AG08396 (cell line): ENCODE results near the gene PDE4B.

ENCODE experiments used
- DNase-seq: peaks from one replicate; pipeline ENCODE4 v3.0.0; 2012; ENCODE audit warnings: low spot score, mixed read lengths

The PDE4B gene

DNA sequence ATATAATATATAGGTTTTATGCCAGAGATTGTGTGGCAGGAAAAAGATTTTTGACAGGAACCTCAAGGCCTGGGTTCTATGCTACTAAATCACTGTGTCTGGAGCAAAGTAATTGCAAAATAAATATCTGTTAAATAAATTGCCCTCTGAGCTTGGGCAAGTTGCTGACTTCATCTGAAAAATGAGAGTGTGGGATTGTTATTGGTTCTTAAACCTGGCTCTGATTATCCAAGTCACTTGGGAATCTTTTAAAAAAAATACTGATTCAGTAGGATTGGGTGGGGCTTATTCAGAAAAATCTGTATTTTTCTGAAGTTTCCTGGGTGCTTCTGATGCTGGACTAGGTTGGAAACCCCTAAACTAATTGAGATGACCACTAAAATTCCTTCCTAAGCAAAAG is 567.1 kb downstream of the PDE4B start:
- no peak for DNase-seq

DNA sequence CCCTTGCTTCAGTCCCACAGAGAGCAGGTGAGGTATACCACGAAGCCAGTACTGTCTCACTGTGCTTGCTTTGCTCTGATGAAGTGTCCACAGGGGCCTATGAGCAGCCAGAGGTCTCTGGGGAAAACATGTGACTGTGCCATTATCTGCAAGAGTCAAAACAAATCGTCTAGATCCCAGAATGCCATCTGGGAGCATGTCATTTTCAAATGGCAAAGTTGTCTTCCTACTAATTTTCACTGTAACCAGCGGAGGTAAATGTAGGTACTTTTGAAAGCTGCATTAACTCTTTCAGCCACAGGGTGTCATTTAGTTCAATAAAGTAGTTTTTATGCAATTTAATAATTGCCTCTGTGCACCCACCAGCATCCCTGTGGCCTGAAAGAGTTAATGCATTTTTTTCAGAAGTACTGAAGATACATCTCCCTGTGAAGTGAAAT is 567.6 kb downstream of the PDE4B start:
- DNase-seq, result no peak

DNA sequence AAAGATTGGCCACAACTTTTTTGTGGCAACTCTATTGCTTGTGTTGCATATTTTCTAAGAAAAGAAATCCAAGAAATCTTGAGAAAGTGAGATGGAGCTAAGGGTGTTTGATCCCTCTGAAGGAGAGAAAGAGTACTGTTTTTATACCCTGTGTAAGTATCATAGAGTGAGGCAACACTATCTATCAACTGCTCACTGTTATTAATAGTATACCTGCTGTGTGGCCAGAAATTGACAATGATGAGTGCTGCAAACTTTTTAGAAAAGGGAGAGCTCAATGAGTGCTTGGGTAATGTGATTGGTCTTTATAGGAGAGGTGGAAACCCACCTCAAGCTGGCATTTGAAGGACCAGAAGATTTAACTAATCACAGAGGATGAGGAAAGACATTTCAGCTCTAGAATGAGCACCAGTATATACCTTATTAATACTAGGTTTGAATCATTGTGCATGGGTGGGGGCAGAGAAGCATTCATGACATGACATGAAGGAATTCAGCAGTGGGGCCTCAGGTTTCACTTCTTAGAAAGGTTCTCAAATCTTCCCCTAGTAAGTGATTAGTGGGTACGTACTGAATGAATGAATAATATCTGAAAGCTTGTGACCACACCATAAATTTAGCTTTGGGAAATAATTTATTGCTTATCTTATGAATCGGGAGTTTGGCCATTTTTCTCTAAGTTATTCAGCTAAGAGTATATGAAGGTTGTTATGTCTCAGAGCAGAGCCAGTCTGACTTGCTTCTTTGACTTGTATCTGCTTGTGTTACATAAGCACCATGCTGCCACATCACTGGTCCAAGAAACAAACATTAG is 572.1 kb downstream of the PDE4B start:
- no peak for DNase-seq

DNA sequence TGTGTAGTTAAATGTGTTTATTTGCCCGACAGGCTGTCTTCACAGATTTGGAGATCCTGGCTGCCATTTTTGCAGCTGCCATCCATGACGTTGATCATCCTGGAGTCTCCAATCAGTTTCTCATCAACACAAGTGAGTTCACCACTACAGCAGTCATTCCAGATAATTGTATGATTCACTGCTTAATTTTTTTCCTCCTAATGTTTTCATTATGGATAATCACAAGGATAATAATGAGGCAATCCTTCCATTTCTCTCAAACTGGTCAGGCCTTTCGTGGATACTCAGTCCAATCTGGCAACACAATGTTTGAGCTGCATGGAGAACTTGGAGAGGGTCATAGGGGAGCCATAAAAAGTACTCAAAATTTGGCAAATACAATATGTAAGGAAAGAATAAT is 572.9 kb downstream of the PDE4B start:
- DNase-seq, result no peak

DNA sequence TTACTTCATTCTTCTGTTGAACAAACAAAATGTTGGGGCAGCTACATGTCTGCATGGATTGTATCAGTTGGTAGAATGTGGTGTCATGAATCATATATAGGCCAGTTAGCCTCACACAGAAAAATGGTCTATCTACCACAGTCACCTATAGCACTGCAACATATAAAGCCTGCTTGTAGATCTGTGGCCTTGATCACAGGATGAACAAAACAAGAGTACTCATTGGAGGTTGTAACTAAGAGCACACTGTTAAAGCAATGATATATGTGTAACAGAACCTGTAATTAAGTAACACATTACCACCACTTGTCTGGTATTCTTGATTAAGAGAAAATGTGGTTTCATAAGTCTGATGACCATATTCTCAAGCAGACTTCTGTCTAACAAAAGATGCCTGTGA is 573.9 kb downstream of the PDE4B start:
- no peak for DNase-seq

DNA sequence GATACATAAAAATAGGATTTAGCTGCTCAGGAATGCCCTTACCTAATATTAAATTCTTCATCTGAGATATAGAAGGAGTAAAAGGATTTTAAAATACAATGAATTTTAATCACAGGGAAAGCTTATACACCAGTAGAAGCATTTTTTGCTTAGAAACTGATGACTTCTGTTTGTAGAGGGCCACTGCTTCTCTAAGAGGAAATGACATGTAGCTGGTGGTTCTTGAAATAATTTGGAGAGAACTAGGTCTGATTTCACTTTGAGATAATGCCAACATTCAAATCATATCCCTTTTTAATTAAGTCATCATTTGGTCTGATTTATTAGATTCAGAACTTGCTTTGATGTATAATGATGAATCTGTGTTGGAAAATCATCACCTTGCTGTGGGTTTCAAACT is 574.7 kb downstream of the PDE4B start:
- no peak for DNase-seq

DNA sequence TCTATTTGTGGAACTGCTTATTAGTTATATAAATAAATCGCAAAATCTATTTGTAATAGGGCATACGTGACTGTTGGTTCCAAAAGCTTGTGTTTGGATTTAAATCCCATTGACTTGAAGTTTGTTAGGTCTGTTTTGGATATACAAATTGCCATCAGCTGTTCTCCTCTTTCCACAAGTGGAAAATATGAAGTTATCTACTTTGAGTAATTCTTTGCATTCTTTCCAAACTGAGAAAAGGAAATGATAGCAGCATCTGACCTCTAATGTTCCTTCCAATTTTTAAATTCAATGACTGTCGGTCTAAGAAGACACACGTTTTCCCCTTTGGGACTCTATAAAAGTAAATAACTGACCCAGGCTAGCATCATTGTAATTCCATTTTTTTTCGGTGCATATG is 575.6 kb downstream of the PDE4B start:
- no peak for DNase-seq

DNA sequence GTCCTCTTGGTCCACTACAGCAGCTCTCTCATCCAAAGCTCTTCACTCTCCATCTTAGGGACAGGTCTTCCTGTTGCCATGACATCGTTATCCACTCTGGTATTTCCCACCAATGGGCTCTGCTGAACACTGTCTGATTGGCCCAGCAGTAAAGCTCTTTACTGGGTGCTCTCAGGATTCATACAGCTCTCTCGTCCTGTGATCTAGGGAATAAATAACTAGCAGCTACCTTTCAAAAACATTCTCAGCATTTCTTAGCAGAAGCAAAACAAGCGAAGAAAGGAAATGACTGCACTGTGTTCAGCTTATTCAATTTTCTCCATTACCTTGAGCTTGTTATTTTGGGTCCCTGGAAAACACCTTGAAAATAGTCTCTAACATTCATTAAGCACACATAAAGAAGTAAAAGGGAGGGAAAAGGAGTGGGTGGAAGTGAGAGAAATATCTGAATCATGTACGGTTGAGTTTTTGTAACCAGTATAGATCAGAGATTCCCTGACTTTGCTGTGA is 577.8 kb downstream of the PDE4B start:
- no peak for DNase-seq

DNA sequence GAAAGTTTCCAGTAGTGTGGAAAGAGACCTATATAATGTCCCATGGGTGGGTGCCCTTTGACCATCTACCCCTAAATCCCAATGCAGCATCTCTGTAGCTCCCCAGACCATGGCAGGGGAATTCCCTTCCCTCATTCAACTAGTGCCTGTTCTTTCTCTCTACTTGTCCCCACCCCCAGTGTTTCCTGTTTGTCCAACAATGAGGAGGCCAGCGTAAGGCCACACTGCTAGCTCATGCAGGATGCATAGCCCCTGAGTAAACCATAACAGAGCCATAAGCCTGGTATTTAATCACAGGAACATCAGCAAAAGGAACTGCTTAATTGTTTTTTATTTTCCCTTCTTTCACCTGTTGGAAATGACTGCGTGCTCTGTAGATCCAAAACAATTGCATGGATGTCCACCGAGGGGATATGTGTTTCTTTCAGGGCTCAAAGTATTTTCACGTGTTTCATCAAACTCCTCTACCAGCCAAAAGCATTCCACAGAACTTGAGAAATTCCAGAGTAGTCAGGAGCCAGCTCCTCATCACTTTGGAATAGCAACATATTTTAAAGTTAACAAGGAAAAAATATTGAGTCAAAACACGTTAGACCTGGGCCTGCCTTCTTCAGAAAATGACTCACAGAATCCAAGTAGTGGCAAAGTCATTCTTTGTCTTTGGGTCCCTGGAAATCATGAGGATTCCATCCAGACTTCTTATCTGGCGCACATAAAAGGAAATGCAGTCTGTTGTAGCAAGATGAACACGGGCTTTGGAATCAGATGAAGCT is 578.7 kb downstream of the PDE4B start:
- peak; percentile 35 for DNase-seq

DNA sequence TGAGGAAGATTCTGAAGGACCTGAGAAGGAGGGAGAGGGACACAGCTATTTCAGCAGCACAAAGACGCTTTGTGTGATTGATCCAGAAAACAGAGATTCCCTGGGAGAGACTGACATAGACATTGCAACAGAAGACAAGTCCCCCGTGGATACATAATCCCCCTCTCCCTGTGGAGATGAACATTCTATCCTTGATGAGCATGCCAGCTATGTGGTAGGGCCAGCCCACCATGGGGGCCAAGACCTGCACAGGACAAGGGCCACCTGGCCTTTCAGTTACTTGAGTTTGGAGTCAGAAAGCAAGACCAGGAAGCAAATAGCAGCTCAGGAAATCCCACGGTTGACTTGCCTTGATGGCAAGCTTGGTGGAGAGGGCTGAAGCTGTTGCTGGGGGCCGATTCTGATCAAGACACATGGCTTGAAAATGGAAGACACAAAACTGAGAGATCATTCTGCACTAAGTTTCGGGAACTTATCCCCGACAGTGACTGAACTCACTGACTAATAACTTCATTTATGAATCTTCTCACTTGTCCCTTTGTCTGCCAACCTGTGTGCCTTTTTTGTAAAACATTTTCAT is 579.9 kb downstream of the PDE4B start:
- no peak for DNase-seq

DNA sequence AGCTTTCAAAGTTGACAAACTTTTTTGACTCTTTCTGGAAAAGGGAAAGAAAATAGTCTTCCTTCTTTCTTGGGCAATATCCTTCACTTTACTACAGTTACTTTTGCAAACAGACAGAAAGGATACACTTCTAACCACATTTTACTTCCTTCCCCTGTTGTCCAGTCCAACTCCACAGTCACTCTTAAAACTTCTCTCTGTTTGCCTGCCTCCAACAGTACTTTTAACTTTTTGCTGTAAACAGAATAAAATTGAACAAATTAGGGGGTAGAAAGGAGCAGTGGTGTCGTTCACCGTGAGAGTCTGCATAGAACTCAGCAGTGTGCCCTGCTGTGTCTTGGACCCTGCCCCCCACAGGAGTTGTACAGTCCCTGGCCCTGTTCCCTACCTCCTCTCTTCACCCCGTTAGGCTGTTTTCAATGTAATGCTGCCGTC is 580.5 kb downstream of the PDE4B start:
- no peak for DNase-seq

DNA sequence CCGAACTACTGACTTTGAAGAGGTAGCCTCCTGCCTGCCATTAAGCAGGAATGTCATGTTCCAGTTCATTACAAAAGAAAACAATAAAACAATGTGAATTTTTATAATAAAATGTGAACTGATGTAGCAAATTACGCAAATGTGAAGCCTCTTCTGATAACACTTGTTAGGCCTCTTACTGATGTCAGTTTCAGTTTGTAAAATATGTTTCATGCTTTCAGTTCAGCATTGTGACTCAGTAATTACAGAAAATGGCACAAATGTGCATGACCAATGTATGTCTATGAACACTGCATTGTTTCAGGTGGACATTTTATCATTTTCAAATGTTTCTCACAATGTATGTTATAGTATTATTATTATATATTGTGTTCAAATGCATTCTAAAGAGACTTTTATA is 581.5 kb downstream of the PDE4B start:
- DNase-seq, result no peak

DNA sequence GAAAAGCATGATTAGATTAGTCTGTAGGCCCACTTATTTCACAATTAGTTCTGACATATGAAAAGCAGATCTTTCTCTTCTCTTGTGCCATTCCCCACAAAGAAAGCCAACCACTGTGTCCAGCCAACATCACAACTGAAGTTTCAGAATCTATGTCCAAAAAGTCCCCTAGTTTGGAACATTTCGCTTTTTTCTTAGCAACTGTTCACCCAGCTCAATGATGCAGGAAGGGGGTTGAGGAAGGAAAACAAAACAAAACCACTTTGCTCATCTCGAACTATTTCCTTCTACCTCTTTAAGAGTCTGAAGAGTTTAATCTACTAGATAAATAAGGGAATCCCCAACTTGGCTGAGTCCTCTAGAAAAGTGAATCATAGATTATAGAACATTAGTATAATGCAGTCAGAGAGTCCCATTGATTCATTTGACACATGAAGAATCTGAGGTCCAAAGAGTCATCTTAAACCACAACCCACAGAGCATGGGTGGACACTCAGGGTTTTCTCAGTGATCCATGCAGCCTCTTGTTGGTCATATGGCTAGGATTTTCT is 581.9 kb downstream of the PDE4B start:
- peak; percentile 57 for DNase-seq

DNA sequence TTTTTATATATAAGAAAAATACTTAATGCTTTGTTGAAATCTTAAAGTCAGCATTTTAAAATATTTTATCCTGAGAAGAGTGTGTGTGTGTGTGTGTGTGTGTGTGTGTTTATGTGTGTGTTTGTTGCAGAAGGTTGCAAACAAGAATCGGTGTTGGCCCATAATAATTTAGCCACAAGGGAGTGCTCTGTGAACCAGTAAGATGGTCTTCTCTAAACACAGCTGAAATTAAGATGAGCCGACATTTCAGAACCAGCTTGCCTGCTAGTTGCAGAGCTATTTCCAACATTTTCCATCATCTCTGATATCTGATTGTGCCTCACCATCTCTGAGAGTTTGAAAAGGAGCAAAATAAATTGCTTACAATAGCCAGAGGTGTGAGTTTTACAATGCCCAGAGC is 582.4 kb downstream of the PDE4B start:
- DNase-seq, result no peak

DNA sequence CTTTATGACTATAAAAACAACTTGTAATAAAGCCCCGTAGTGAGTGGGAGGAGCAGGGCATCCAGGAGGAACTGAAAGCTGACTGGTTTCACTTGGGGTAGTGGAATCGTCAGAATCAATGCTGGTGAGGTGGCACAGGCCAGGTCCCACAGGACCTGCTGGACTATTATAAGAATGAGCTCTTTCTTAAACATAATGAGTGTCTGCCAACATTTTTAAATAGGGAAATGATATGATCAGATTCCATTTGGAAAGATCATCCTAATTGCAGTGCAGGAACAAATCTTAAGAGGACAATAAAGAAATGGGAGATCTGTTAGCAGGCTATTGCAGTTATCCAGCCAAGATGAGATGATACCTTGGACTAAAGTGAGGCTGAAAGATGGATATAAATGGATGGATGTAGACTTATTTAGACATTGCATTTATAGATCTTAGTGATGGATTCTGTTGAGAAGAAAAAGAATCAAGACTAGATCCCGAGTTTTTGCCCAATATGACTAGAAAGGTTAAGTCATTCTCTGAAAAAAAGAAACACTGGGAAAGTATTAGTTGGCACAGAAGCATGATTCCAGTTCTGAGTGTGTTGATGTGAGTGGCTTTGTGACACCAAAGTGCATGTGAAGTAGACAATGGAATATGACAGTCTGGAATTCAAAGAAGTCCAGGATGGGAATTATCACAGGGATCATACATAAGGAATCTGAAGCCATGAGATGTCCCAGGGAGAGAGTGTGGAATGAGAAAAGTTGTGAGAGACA is 587.9 kb downstream of the PDE4B start:
- no peak for DNase-seq

DNA sequence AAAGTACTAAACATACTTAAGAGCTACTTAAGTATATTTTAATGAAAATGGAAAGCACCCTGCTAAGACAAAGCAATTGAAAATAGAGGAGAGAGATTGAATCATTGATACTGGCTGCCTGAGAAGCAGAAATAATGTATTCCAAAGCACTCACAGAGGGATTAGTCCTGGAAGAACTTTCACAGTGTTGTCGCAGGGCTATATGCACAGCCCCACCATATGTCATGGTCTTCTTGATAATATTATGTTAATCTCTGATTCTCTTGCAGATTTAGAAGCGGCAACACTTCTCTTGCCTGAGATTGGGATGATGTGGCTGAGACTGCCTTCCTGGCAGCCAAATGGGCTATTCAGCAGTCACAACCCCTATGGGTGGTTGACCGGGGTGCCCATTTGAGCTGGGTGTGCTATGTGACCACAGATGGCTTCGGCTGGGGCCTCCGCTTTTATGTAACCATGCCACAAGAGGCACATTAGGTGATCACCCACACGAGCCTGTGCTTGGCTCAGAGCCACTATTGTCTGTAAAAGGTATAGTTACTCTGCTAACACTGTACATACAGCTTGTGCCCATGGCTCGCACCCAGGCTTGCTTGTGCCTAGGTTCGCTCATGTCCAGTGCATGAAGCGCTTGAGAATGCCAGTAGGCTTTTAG is 589.1 kb downstream of the PDE4B start:
- DNase-seq, result no peak

DNA sequence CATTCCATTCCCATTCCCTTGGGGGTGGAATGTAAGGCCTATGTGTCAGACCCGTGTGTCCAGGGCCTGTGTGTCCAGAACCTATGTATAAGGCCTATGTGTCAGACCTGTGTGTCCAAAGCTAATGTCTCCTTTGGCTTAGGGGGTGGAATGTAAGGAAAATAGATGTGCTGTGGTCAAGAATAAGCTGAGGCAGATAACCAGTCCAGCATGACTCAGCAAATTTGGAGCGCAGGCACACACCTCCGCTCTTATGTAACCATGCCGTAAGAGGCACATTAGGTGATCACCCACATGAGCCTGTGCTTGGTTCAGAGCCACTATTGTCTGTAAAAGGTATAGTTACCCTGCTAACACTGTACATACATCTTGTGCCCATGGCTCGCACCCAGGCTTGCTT is 590.5 kb downstream of the PDE4B start:
- no peak for DNase-seq

DNA sequence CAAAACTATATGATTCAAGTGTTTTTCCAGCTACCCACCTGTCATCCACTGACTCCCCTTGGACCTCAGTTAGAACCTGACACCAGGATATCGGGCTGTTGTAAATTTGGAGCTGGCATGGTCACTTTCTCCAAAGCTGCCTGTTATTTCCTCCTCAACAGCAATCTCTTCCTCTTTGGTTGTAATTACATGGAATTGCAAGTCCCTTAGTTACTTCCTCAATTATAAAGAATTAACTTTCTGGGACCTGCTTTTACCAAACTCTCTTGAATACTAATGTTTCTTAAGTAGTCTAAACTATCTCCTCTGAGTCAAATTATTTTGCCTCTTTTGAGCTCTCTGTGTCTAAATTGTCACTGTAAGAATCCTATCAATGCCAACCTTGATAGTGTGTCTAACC is 590.9 kb downstream of the PDE4B start:
- no peak for DNase-seq

DNA sequence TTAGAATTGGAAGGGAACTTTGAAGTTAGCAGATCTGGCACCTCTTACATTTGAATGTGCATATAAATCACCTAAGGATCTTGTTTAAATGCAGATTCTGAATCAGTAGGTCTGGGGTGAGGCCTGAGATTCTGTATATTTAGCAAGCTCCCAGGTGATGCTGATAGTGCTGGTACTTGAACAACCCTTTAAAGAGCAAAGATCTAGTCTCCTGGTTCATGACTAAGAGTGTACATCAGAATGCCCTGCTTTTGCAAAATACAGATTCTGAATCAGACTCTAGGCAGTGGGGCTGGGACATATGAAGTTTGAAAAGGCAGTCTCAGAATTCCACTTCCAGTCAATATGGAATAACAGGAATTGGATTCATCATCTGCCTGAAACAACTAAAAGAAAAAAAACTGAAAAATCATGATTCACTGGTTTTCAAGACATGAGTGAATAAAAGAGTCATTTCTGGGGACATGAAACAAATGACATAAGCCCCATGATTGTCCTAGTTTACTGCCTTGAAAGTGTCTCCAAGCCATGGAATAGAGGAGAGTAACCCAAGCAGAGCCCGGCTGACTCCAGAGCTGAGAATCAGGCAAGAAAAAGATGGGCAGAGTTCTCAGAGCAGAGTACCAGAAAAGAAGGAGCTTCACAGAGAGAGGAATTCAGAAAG is 591.7 kb downstream of the PDE4B start:
- DNase-seq, result no peak

DNA sequence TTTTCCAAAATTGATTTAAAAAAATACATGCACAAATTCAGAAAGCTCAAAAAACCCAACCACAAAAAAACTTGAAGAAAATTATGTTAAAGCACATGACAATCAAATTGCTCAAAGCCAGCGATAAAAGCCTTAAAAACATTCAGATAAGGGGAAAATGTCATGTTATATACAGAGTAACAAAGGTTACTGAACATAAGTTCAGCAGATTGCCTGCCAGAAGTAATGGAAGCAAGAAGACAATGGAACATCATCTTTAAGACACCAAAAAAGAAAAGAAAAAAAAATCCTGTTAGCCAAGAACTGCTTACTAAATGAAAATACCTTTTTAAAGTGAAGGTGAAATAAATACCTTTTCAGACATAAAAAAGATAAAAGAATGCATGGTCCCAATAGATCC is 594.0 kb downstream of the PDE4B start:
- DNase-seq, result no peak

DNA sequence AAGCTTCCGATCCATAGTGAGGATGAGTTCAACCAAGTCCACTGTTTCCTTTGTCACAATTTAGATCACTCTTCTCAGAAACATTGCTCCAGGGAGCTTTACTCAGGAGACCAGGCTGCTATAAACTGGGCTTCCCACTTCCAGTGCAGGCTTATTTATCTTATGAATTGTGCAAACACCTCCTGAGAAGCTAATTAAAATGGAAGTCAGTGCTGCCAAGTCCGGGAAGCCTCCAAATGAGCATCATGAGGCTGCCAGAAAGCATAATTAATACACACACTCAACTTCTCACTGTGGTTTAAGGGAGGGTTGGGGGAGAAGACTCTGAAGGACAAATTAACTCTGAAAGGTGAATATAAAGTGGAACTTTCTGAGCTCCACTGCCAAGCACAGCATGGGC is 596.2 kb downstream of the PDE4B start:
- DNase-seq, result no peak
